ENCODE data around the gene HIF1AN. TPM values are rescaled to one million over a fixed set of nuclear protein-coding genes. Genes with fewer than 3 reads are reported as not detected.

Gene HIF1AN
- polyA plus RNA-seq, 2 donors: 7.0 to 7.6 TPM

- H3K4me3 ChIP-seq (ENCODE audit: low read depth in 1 of 2, low read length in 2 of 2): peak within 1 kb of the TSS; percentile 28 to 31
- WGBS, 2 donors: 17 to 19% methylated on average over 69 to 72 of the region's 72 CpGs
- H3K4me1 ChIP-seq (ENCODE audit: control insufficient read depth in 2 of 2, insufficient read depth in 2 of 2, low read length in 1 of 2): peaks cover 0 to 3% of the 10 kb centered on the region in 2 donors
- H3K27me3 ChIP-seq (ENCODE audit: control insufficient read depth in 1 of 2, insufficient read depth in 2 of 2, low read length in 2 of 2): no peaks in the 10 kb centered on the region
- H3K27ac ChIP-seq (ENCODE audit: low read depth in 2 of 2, low read length in 1 of 2): no peak within 1 kb of the TSS
- H3K9me3 ChIP-seq (ENCODE audit: control insufficient read depth in 2 of 2, insufficient read depth in 1 of 2, low read depth in 1 of 2, low read length in 1 of 2): no peaks in the 10 kb centered on the region
- H3K36me3 ChIP-seq (ENCODE audit: control insufficient read depth in 2 of 2, insufficient read depth in 2 of 2, low read length in 1 of 2): peaks cover 6 to 14% of the 10 kb centered on the region in 2 donors
Measured at GRCh38 chr10:100519311-100520051, 16.3 kb upstream of the HIF1AN start, which contains the start of gene SEC31B. Gene SEC31B, minus strand, starts transcription at chr10:100519861. Its CDS starts 2,909 bp downstream, at chr10:100516952.

- Histone ChIP-seq H3K27me3 (ENCODE audit: control insufficient read depth in 1 of 2, insufficient read depth in 2 of 2, low read length in 2 of 2) (no peaks in the 10 kb centered on the region), H3K36me3 (ENCODE audit: control insufficient read depth in 2 of 2, insufficient read depth in 2 of 2, low read length in 1 of 2) (peaks cover 7 to 13% of the 10 kb centered on the region in 2 donors), H3K4me1 (ENCODE audit: control insufficient read depth in 2 of 2, insufficient read depth in 2 of 2, low read length in 1 of 2) (peaks cover 0 to 3% of the 10 kb centered on the region in 2 donors), H3K9me3 (ENCODE audit: control insufficient read depth in 2 of 2, insufficient read depth in 1 of 2, low read depth in 1 of 2, low read length in 1 of 2) (no peaks in the 10 kb centered on the region), H3K27ac (ENCODE audit: low read depth in 2 of 2, low read length in 1 of 2) (no peak overlapping the region), H3K4me3 (ENCODE audit: low read depth in 1 of 2, low read length in 2 of 2) (no peak overlapping the region)
- 79 to 88% methylated on average over 3 of the region's 3 CpGs for WGBS, 2 donors
Measured at GRCh38 chr10:100520811-100521210, 14.9 kb upstream of the HIF1AN start.

- WGBS, 2 donors: 73 to 75% methylated on average over 5 of the region's 5 CpGs
- H3K4me1 ChIP-seq (ENCODE audit: control insufficient read depth in 2 of 2, insufficient read depth in 2 of 2, low read length in 1 of 2): peaks cover 0 to 3% of the 10 kb centered on the region in 2 donors
- H3K36me3 ChIP-seq (ENCODE audit: control insufficient read depth in 2 of 2, insufficient read depth in 2 of 2, low read length in 1 of 2): peaks cover 9 to 23% of the 10 kb centered on the region in 2 donors
- no peak overlapping the region for H3K27ac ChIP-seq (ENCODE audit: low read depth in 2 of 2, low read length in 1 of 2)
- H3K4me3 ChIP-seq (ENCODE audit: low read depth in 1 of 2, low read length in 2 of 2): no peak overlapping the region
- no peaks in the 10 kb centered on the region for H3K27me3 ChIP-seq (ENCODE audit: control insufficient read depth in 1 of 2, insufficient read depth in 2 of 2, low read length in 2 of 2)
- no peaks in the 10 kb centered on the region for H3K9me3 ChIP-seq (ENCODE audit: control insufficient read depth in 2 of 2, insufficient read depth in 1 of 2, low read depth in 1 of 2, low read length in 1 of 2)
Measured at GRCh38 chr10:100522107-100522801, 13.5 kb upstream of the HIF1AN start.

GRCh38 chr10:100522945-100523344 lies 12.8 kb upstream of the HIF1AN start:
- peaks cover 9 to 23% of the 10 kb centered on the region in 2 donors for H3K36me3 ChIP-seq (ENCODE audit: control insufficient read depth in 2 of 2, insufficient read depth in 2 of 2, low read length in 1 of 2)
- peaks cover 0 to 3% of the 10 kb centered on the region in 2 donors for H3K4me1 ChIP-seq (ENCODE audit: control insufficient read depth in 2 of 2, insufficient read depth in 2 of 2, low read length in 1 of 2)
- no peak overlapping the region for H3K4me3 ChIP-seq (ENCODE audit: low read depth in 1 of 2, low read length in 2 of 2)
- no peak overlapping the region for H3K27ac ChIP-seq (ENCODE audit: low read depth in 2 of 2, low read length in 1 of 2)
- no peaks in the 10 kb centered on the region for H3K27me3 ChIP-seq (ENCODE audit: control insufficient read depth in 1 of 2, insufficient read depth in 2 of 2, low read length in 2 of 2)
- WGBS, 2 donors: 94 to 96% methylated on average over 9 of the region's 9 CpGs
- no peaks in the 10 kb centered on the region for H3K9me3 ChIP-seq (ENCODE audit: control insufficient read depth in 2 of 2, insufficient read depth in 1 of 2, low read depth in 1 of 2, low read length in 1 of 2)

GRCh38 chr10:100524206-100524605 lies 11.5 kb upstream of the HIF1AN start:
- WGBS, 2 donors: 82 to 85% methylated on average over 6 of the region's 6 CpGs
- Histone ChIP-seq H3K36me3 (ENCODE audit: control insufficient read depth in 2 of 2, insufficient read depth in 2 of 2, low read length in 1 of 2) (peaks cover 9 to 23% of the 10 kb centered on the region in 2 donors), H3K4me1 (ENCODE audit: control insufficient read depth in 2 of 2, insufficient read depth in 2 of 2, low read length in 1 of 2) (peaks cover 0 to 2% of the 10 kb centered on the region in 2 donors)

GRCh38 chr10:100524638-100525037 lies 11.1 kb upstream of the HIF1AN start:
- Histone ChIP-seq H3K27ac (ENCODE audit: low read depth in 2 of 2, low read length in 1 of 2) (no peak overlapping the region), H3K4me1 (ENCODE audit: control insufficient read depth in 2 of 2, insufficient read depth in 2 of 2, low read length in 1 of 2) (no peaks in the 10 kb centered on the region), H3K36me3 (ENCODE audit: control insufficient read depth in 2 of 2, insufficient read depth in 2 of 2, low read length in 1 of 2) (peaks cover 9 to 23% of the 10 kb centered on the region in 2 donors), H3K27me3 (ENCODE audit: control insufficient read depth in 1 of 2, insufficient read depth in 2 of 2, low read length in 2 of 2) (no peaks in the 10 kb centered on the region), H3K9me3 (ENCODE audit: control insufficient read depth in 2 of 2, insufficient read depth in 1 of 2, low read depth in 1 of 2, low read length in 1 of 2) (no peaks in the 10 kb centered on the region), H3K4me3 (ENCODE audit: low read depth in 1 of 2, low read length in 2 of 2) (no peak overlapping the region)
- WGBS, 2 donors: 86 to 92% methylated on average over 2 of the region's 2 CpGs

More at GRCh38 chr10:100524206-100524605, 11.5 kb upstream of the HIF1AN start:
- Histone ChIP-seq H3K27me3 (ENCODE audit: control insufficient read depth in 1 of 2, insufficient read depth in 2 of 2, low read length in 2 of 2) (no peaks in the 10 kb centered on the region), H3K4me3 (ENCODE audit: low read depth in 1 of 2, low read length in 2 of 2) (no peak overlapping the region), H3K27ac (ENCODE audit: low read depth in 2 of 2, low read length in 1 of 2) (no peak overlapping the region), H3K9me3 (ENCODE audit: control insufficient read depth in 2 of 2, insufficient read depth in 1 of 2, low read depth in 1 of 2, low read length in 1 of 2) (no peaks in the 10 kb centered on the region)

- Histone ChIP-seq H3K4me3 (ENCODE audit: low read depth in 1 of 2, low read length in 2 of 2) (peak overlapping the region; percentile 84 to 85), H3K36me3 (ENCODE audit: control insufficient read depth in 2 of 2, insufficient read depth in 2 of 2, low read length in 1 of 2) (peaks cover 9 to 23% of the 10 kb centered on the region in 2 donors), H3K9me3 (ENCODE audit: control insufficient read depth in 2 of 2, insufficient read depth in 1 of 2, low read depth in 1 of 2, low read length in 1 of 2) (no peaks in the 10 kb centered on the region), H3K4me1 (ENCODE audit: control insufficient read depth in 2 of 2, insufficient read depth in 2 of 2, low read length in 1 of 2) (no peaks in the 10 kb centered on the region), H3K27ac (ENCODE audit: low read depth in 2 of 2, low read length in 1 of 2) (no peak overlapping the region), H3K27me3 (ENCODE audit: control insufficient read depth in 1 of 2, insufficient read depth in 2 of 2, low read length in 2 of 2) (no peaks in the 10 kb centered on the region)
- WGBS, 2 donors: 50% methylated on average over 7 of the region's 7 CpGs
Measured at GRCh38 chr10:100528123-100528886, 7.4 kb upstream of the HIF1AN start.

- Histone ChIP-seq H3K9me3 (ENCODE audit: control insufficient read depth in 2 of 2, insufficient read depth in 1 of 2, low read depth in 1 of 2, low read length in 1 of 2) (no peaks in the 10 kb centered on the region), H3K4me1 (ENCODE audit: control insufficient read depth in 2 of 2, insufficient read depth in 2 of 2, low read length in 1 of 2) (no peaks in the 10 kb centered on the region), H3K36me3 (ENCODE audit: control insufficient read depth in 2 of 2, insufficient read depth in 2 of 2, low read length in 1 of 2) (peaks cover 9 to 17% of the 10 kb centered on the region in 2 donors), H3K27ac (ENCODE audit: low read depth in 2 of 2, low read length in 1 of 2) (peak overlapping the region; percentile 38 to 84), H3K4me3 (ENCODE audit: low read depth in 1 of 2, low read length in 2 of 2) (peak overlapping the region; percentile 84 to 85), H3K27me3 (ENCODE audit: control insufficient read depth in 1 of 2, insufficient read depth in 2 of 2, low read length in 2 of 2) (no peaks in the 10 kb centered on the region)
- 1% methylated on average over 18 of the region's 18 CpGs for WGBS, 2 donors
Measured at GRCh38 chr10:100528921-100529474, 6.7 kb upstream of the HIF1AN start.
